Fibroblast of the aortic adventitia (primary cell): ENCODE data around the gene CMPK1. TPM values are rescaled to one million over a fixed set of nuclear protein-coding genes. Genes with fewer than 3 reads are reported as not detected.
"Not testable (repeated sequence)": the region's sequence is repeated elsewhere in the genome, so short reads cannot be mapped to it uniquely, and the experiment has no call there.

ENCODE experiments used
- DNase-seq: peaks from one replicate; pipeline ENCODE4 v3.0.0-alpha.2; 2010; ENCODE audit warnings: low read depth
- H3K4me3 ChIP-seq: 2 replicates; pipeline ENCODE4 v1.5.1; 2011; ENCODE audit warnings: low read depth, mild to moderate bottlenecking, control low read depth, low read length, moderate library complexity
- total RNA-seq: library from RNA; depleted of rRNA; stranded (reverse); fragments of >200 nt; gene quantifications from 2 replicates; pipeline ENCODE4 v1.2.3, GENCODE V29; 2012; ENCODE audit warnings: low replicate concordance
- TF ChIP-seq, protein P1 (sequence below): IDR thresholded peaks from 2 replicates; pipeline ENCODE4 v1.5.1; 2011; ENCODE audit warnings: mild to moderate bottlenecking, low read length, control low read depth, inconsistent platforms; ENCODE audit not compliant: insufficient read depth

The CMPK1 gene
- total RNA-seq, 1 donor: 138 TPM

DNA sequence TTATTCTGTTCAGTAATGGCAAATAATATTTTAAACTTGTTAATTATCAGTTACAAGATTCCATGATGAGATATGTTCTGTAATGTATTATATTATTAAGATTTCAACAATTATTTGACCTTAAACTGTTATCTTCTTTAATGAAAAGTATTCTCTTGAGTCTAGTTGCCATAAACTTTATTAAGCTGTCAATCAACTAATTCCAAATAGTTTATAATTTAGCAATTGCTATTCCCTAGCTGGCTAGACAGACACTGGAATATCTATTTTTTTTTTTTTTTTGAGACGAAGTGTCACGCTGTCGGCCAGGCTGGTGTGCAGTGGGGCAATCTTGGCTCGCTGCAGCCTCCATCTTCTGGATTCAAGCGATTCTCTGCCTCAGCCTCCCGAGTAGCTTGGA lies 3.8 kb downstream of the CMPK1 start:
- TF ChIP-seq, protein P1, sequence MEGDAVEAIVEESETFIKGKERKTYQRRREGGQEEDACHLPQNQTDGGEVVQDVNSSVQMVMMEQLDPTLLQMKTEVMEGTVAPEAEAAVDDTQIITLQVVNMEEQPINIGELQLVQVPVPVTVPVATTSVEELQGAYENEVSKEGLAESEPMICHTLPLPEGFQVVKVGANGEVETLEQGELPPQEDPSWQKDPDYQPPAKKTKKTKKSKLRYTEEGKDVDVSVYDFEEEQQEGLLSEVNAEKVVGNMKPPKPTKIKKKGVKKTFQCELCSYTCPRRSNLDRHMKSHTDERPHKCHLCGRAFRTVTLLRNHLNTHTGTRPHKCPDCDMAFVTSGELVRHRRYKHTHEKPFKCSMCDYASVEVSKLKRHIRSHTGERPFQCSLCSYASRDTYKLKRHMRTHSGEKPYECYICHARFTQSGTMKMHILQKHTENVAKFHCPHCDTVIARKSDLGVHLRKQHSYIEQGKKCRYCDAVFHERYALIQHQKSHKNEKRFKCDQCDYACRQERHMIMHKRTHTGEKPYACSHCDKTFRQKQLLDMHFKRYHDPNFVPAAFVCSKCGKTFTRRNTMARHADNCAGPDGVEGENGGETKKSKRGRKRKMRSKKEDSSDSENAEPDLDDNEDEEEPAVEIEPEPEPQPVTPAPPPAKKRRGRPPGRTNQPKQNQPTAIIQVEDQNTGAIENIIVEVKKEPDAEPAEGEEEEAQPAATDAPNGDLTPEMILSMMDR: no peak
- no peak for DNase-seq
- H3K4me3 ChIP-seq: no peak overlapping the region

DNA sequence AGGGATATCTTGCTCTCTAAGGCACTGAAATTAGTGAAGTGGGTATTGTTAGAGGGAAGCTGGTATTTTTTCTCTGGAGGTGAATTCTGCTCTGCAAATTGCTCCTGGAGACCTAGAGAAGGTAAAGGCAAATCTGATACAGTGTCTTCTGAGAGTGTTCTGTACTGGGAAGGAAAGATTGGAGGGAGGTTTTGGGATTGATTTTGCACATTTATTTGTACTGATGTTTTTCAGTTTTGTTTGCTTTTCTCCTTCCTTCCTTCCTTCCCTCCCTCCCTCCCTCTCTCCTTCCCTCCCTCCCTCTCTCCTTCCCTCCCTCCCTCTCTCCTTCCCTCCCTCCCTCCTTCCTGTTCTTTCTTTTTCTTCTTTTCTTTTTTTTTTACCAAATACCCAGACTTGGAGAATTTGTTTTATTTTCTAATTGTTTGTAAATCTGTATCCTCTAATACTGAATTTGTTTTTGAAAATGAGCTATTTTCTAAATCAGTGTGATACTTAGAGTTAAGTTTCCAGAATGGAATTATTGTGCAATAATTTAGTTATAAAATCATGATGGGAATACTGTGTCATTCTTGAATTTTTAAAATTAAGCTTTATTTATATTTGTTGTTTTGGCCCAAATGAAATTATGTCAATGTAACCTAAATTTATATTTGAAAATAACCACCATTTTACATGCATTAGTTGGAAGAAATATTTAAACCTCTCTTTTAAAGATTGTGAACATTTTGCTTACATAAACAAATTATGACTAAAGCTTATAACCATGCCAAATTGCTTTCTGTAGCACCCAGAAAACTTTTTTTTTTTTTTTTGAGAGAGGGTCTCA lies 4.9 kb downstream of the CMPK1 start:
- no peak overlapping the region for H3K4me3 ChIP-seq
- DNase-seq: no peak
- TF ChIP-seq, protein P1: no peak

DNA sequence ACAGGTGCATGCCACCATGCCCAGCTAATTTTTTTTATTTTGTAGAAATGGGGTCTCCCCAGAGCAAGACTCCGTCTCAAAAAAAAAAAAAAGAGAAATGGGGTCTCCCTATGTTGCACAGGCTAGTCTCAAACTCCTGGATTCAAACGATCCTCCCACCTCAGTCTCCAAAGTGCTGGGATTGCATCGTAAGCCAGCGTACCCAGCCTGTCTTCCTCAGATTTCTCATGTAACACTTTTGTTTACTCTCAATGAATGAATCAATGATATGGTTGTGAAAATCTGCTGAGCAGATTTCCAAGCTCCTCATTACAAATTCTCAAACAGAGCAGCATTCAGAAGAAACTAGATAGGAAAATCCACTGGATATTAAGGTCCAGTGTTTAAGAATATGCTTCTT lies 6.6 kb downstream of the CMPK1 start:
- TF ChIP-seq, protein P1: no peak
- H3K4me3 ChIP-seq: no peak overlapping the region
- DNase-seq: no peak

DNA sequence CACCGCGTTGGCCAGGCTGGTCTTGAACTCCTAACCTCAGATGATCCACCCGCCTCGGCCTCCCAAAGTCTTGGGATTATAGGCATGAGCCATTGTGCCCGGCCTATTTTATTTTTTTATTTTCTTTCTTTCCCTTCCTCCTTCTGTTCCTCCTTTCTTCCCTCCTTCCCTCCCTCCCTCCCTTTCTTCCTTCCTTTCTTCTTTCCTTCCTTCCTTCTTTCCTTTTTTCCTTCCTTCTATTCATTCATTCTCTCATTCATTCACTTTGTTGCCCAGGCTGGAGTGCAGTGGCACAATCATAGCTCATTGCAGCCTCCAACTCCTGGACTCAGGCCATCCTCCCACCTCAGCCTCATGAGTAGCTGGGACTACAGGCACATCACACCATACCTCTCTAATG lies 13.4 kb downstream of the CMPK1 start:
- not testable (repeated sequence) for H3K4me3 ChIP-seq

DNA sequence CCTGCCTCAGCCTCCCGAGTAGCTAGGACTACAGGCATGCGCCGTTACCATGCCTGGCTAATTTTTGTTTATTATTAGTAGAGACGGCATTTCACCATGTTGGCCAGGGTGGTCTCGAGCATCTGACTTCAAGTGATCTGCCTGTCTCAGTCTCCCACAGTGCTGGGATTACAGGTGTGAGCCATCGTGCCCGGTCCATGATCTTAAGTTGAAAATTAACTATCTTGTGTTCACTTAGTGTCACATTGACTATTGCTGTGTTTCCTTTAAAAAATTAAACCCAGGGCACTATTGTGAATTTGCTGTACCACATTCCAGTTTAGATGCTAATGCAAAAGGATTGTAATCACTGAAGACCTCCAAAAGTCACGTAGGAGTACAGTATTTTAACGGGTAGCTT lies 14.1 kb downstream of the CMPK1 start:
- H3K4me3 ChIP-seq: no peak overlapping the region
- TF ChIP-seq, protein P1: no peak
- DNase-seq: no peak

More for the DNA sequence above, 13.4 kb downstream of the CMPK1 start:
- DNase-seq: not testable (repeated sequence)

DNA sequence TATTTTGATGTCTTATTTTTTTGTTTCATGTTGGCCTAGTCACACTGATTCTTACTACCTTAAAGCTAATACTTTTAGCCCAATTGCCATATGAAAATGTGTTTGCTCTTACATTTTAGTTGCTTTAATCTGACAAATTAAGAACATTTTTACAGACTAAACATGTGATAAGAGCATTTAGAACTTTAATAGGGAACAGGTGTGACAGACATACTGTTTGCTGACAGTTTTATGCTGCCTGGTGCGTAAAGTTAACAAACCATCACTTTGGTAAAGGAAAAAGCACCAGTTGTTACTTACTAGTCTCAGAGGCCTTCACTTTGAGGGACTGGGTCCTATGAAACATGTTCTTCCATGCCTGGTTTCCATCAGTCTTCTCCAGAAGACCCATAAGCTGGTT lies 14.7 kb downstream of the CMPK1 start:
- no peak for DNase-seq
- H3K4me3 ChIP-seq: no peak overlapping the region
- TF ChIP-seq, protein P1: no peak

DNA sequence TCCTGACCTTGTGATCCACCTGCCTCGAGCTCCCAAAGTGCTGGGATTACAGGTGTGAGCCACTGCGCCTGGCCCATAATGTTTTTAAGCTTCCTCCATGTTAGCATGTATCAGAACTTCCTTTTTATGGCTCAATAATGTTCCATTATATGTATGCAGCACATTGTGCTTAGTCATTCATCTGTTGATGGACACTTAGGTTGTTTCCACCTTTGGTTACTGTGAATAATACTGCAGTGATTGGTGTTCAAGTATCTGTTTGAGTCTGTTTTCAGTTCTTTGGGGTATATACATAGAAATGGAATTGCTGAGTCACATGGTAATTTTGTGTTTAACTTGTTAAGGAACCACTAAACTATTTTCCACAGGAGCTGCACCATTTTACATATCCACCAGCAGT lies 17.7 kb downstream of the CMPK1 start:
- peak; percentile 19 for DNase-seq
- H3K4me3 ChIP-seq: no peak overlapping the region
- TF ChIP-seq, protein P1: no peak
